GM12874 (cell line): Measurements from ENCODE around the gene IRAG1.

ENCODE experiments used
- TF ChIP-seq, protein P1 (sequence below): IDR thresholded peaks from 2 replicates; pipeline ENCODE4 v1.5.1; 2011; ENCODE audit warnings: low read depth, mild to moderate bottlenecking, control low read depth, low read length, moderate library complexity; ENCODE audit not compliant: insufficient read depth

IRAG1 gene

DNA sequence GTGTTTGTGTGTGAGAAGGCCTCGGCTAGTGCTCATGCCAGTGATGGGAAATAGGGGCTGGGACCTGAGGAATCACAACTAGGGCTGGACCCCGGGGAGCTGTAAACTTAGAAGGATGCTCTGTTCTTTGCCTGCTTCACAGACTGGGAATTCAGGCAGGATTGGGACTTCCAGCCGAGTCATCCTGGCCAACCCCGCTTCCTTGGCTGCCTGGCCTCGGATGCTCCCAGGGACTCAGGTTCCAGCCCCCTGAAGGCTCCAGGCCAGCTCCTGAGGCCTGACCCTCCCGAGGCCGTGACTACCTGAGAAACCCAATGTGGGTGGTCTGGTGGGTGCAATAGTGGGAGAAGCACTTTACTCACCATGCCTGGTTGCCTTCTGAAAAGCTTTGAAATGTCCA lies 44.7 kb downstream of the IRAG1 start:
- TF ChIP-seq, protein P1, sequence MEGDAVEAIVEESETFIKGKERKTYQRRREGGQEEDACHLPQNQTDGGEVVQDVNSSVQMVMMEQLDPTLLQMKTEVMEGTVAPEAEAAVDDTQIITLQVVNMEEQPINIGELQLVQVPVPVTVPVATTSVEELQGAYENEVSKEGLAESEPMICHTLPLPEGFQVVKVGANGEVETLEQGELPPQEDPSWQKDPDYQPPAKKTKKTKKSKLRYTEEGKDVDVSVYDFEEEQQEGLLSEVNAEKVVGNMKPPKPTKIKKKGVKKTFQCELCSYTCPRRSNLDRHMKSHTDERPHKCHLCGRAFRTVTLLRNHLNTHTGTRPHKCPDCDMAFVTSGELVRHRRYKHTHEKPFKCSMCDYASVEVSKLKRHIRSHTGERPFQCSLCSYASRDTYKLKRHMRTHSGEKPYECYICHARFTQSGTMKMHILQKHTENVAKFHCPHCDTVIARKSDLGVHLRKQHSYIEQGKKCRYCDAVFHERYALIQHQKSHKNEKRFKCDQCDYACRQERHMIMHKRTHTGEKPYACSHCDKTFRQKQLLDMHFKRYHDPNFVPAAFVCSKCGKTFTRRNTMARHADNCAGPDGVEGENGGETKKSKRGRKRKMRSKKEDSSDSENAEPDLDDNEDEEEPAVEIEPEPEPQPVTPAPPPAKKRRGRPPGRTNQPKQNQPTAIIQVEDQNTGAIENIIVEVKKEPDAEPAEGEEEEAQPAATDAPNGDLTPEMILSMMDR: no peak

DNA sequence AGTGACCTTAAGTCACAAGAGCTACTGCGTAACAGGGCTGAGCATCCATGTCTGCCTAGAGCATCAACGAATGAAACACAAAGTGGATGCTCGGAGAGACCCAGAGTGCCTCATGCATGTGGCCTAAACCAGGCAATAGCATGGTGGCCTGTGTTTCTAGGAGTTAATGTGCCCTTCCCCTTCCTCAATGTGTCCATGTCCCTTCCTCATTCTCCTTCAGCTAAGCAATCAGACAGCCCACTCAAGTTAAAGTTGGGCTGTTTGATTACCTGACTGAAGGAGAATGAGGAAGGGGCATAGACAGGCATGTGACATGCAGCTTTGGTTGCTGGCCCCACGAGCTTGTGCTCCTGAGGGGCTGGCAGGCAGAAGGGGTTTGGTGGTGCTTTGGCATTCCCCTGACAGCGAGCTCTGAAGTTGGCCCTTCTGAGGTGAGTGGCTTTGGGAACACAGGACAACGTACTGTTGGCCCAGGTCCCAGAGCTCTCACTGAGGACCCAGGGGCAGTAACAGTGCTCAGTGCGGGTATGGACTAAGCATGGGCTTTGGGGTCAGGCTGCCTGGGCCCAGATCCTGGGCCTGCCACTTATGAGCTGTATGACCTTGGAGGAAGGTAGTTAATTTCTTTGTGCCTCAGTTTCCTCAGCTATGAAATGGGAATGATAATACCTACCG lies 46.7 kb downstream of the IRAG1 start:
- TF ChIP-seq, protein P1: no peak

DNA sequence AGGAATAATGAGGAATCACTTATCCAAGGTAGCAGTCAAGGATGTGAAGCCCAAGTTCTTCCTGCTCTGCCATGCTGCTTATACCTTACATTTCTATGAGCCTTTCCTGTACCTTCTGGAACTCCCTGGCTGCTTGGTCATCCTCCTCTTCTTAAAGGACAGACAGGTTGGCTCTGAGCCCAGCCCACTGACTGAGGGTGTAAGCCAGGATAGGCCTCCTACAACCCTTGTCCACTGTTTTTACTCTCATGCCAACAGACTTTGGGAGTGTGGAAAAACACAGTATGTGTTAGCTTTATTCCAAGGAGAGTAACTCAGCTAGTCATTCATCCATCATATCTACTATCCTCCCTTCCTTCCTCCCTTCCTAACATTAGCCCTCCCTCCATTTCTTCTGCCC lies 47.5 kb downstream of the IRAG1 start:
- TF ChIP-seq, protein P1: no peak

DNA sequence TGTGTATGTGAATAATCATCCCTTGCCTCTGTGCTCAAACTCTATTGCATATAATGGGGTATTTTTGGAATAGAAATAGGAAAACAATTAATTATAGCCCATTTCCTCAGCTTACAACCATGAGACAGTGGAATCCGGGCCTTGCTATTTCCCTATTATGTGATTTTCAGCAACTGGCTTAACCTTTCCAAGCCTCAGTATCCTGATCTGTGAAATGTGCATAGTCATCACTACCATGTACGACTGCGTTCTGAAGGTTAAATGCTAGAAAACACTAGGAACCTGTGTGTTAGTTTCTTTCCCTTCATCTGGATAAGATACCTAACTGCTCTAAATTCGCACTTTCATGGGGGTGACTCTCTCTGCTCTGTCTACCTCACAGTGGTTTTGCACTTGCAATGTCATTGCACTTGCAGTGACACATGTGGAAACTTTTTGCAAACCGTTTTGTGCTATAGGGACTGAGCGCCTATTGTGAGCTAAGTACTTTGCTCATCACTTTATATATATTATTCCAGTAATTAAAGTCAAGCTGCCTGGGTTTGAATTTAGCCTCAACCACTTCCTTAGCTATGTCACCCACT lies 48.3 kb downstream of the IRAG1 start:
- TF ChIP-seq, protein P1: no peak
